H1 (cell line): ENCODE results near the gene PLIN4. TPM values are rescaled to one million over a fixed set of nuclear protein-coding genes. Genes with fewer than 3 reads are reported as not detected.
A peak's percentile ranks its signal among the peaks of the same experiment; 100 is the strongest.

Source experiments
- CTCF ChIA-PET: fragments of 300-600 bp; sonication (Branson Sonifier 250); formaldehyde crosslinking; loops from one replicate; lab custom pipeline; 2021; ENCODE audit not compliant: partially characterized antibody; lab: Charles Lee
- POLR2A ChIA-PET: fragments of 300-600 bp; sonication (Branson Sonifier 250); formaldehyde crosslinking; loops from one replicate; lab custom pipeline; 2021; ENCODE audit warnings: inconsistent platforms; ENCODE audit not compliant: partially characterized antibody; lab: Charles Lee
- DNase-seq, 2 experiments: peaks; one replicate each; pipeline versions ENCODE4 v3.0.0 to v3.0.0-alpha.2; 2010 to 2022; ENCODE audit warnings: low spot score in 2 of 2, low read depth in 1 of 2, mixed read lengths in 1 of 2
- FAIRE-seq: peaks from 2 replicates; lab custom pipeline; 2011; peaks lifted over from hg19 to GRCh38; lab: Jason Lieb, UNC
- H2AFZ ChIP-seq: 2 replicates; pipeline ENCODE4 v1.8.1; 2012; ENCODE audit warnings: low read length, inconsistent platforms
- H2AK5ac ChIP-seq: 2 replicates; pipeline ENCODE4 v1.6.1; 2013; ENCODE audit warnings: low read depth, low read length
- H2BK120ac ChIP-seq: replicated peaks from 2 replicates; pipeline ENCODE3; 2013; ENCODE audit warnings: low read depth, low read length, inconsistent platforms
- H2BK12ac ChIP-seq: 2 replicates; pipeline ENCODE4 v1.6.1; 2013; ENCODE audit warnings: low read depth, low read length
- H2BK15ac ChIP-seq: 2 replicates; pipeline ENCODE4 v1.6.1; 2013; ENCODE audit warnings: low read length
- H2BK20ac ChIP-seq: 2 replicates; pipeline ENCODE4 v1.6.1; 2013; ENCODE audit warnings: low read length
- H2BK5ac ChIP-seq: 2 replicates; pipeline ENCODE4 v1.6.1; 2013; ENCODE audit warnings: low read depth, low read length
- H3K14ac ChIP-seq: 2 replicates; pipeline ENCODE4 v1.6.1; 2013; ENCODE audit warnings: inconsistent platforms; ENCODE audit not compliant: insufficient read length
- H3K18ac ChIP-seq: 2 replicates; pipeline ENCODE4 v1.6.1; 2013; ENCODE audit warnings: low read length; ENCODE audit errors: extremely low read depth
- H3K23ac ChIP-seq: 2 replicates; pipeline ENCODE4 v1.6.1; 2013; ENCODE audit warnings: inconsistent platforms; ENCODE audit not compliant: insufficient read length
- H3K23me2 ChIP-seq: 2 replicates; pipeline ENCODE4 v1.6.1; 2013; ENCODE audit warnings: low read depth, low read length
- H3K27ac ChIP-seq: 2 replicates; pipeline ENCODE4 v1.6.1; 2011; ENCODE audit warnings: low read depth, low read length, inconsistent platforms
- H3K27me3 ChIP-seq, 4 experiments: replicated peaks in 1 of 4; 1 replicate in 1 of 4; 2 replicates in 3 of 4; pipeline versions ENCODE4 v1.6.1 to v1.8.1; 2011 to 2013; ENCODE audit warnings: low read length in 3 of 4, mild to moderate bottlenecking in 3 of 4, inconsistent platforms in 2 of 4, mixed read lengths in 2 of 4, moderate library complexity in 1 of 4; ENCODE audit not compliant: control insufficient read depth in 3 of 4, insufficient read depth in 3 of 4; ENCODE audit errors: extremely low read depth in 1 of 4
- H3K36me3 ChIP-seq, 4 experiments: 2 replicates each; pipeline versions ENCODE4 v1.6.1 to v1.8.1; 2011 to 2013; ENCODE audit warnings: mild to moderate bottlenecking in 4 of 4, low read length in 3 of 4, moderate library complexity in 2 of 4, control low read depth in 1 of 4, inconsistent platforms in 1 of 4; ENCODE audit not compliant: insufficient read depth in 4 of 4, control insufficient read depth in 2 of 4
- H3K4ac ChIP-seq: replicated peaks from 2 replicates; pipeline ENCODE3; 2013; ENCODE audit warnings: low read length, low read depth, mixed read lengths, inconsistent platforms; ENCODE audit not compliant: insufficient read length
- H3K4me1 ChIP-seq, 4 experiments: replicated peaks in 1 of 4; 1 replicate in 1 of 4; 2 replicates in 3 of 4; pipeline versions ENCODE4 v1.6.1 to v1.8.1; 2011 to 2013; ENCODE audit warnings: low read length in 3 of 4, inconsistent platforms in 2 of 4, mixed read lengths in 1 of 4; ENCODE audit not compliant: insufficient read depth in 4 of 4, control insufficient read depth in 3 of 4
- H3K4me2 ChIP-seq, 2 experiments: 2 replicates each; pipeline versions ENCODE4 v1.6.1 to v1.8.1; 2011 to 2013; ENCODE audit warnings: low read depth in 2 of 2, low read length in 2 of 2, control low read depth in 1 of 2, inconsistent platforms in 1 of 2, mild to moderate bottlenecking in 1 of 2; ENCODE audit not compliant: insufficient read depth in 1 of 2
- H3K4me3 ChIP-seq, 4 experiments: fragments of 200-600, 300-600 bp in 1 of 4; sonication (generic), shearing (Covaris generic), sonication (Bioruptor Twin) in 1 of 4; 2 replicates each; pipeline versions ENCODE4 v1.5.1 to v1.8.1; 2011 to 2016; ENCODE audit warnings: low read length in 4 of 4, low read depth in 3 of 4, control low read depth in 2 of 4, inconsistent platforms in 2 of 4, mild to moderate bottlenecking in 2 of 4, mixed read lengths in 1 of 4, moderate library complexity in 1 of 4; ENCODE audit not compliant: insufficient read depth in 2 of 4; ENCODE audit errors: extremely low read depth in 1 of 4
- H3K56ac ChIP-seq: replicated peaks from 2 replicates; pipeline ENCODE3; 2013; ENCODE audit warnings: low read depth, mild to moderate bottlenecking, mixed read lengths, low read length, inconsistent platforms; ENCODE audit not compliant: insufficient read length
- H3K79me1 ChIP-seq: 2 replicates; pipeline ENCODE4 v1.6.1; 2013; ENCODE audit warnings: low read depth, low read length, control low read depth
- H3K79me2 ChIP-seq, 2 experiments: 2 replicates each; pipeline versions ENCODE4 v1.6.1 to v1.8.1; 2012 to 2013; ENCODE audit warnings: low read length in 2 of 2, mild to moderate bottlenecking in 2 of 2, inconsistent platforms in 1 of 2; ENCODE audit not compliant: insufficient read depth in 2 of 2, control insufficient read depth in 1 of 2
- H3K9ac ChIP-seq, 4 experiments: replicated peaks in 1 of 4; 1 replicate in 1 of 4; 2 replicates in 3 of 4; pipeline versions ENCODE4 v1.6.1 to v1.8.1; 2011 to 2013; ENCODE audit warnings: low read depth in 3 of 4, low read length in 3 of 4, control low read depth in 2 of 4, mild to moderate bottlenecking in 2 of 4, moderate library complexity in 2 of 4, inconsistent platforms in 1 of 4; ENCODE audit errors: extremely low read depth in 1 of 4
- H3K9me3 ChIP-seq, 2 experiments: 2 replicates each; pipeline versions ENCODE4 v1.6.1 to v1.8.1; 2012 to 2013; ENCODE audit warnings: mild to moderate bottlenecking in 2 of 2, moderate library complexity in 2 of 2, control low read depth in 1 of 2, inconsistent platforms in 1 of 2, low read depth in 1 of 2, low read length in 1 of 2, mixed read lengths in 1 of 2; ENCODE audit not compliant: insufficient read depth in 2 of 2
- H4K20me1 ChIP-seq, 2 experiments: replicated peaks in 1 of 2; 2 replicates each; pipeline versions ENCODE3 to v1.8.1; 2011 to 2013; ENCODE audit warnings: inconsistent platforms in 2 of 2, low read length in 2 of 2, mild to moderate bottlenecking in 1 of 2; ENCODE audit not compliant: insufficient read depth in 2 of 2, control insufficient read depth in 1 of 2
- H4K5ac ChIP-seq: 2 replicates; pipeline ENCODE4 v1.6.1; 2013; ENCODE audit warnings: low read length, low read depth, mixed read lengths, inconsistent platforms; ENCODE audit not compliant: insufficient read length
- H4K8ac ChIP-seq: 2 replicates; pipeline ENCODE4 v1.8.0; 2013; ENCODE audit warnings: mild to moderate bottlenecking, moderate library complexity, low read length, inconsistent platforms; ENCODE audit not compliant: insufficient read depth; ENCODE audit errors: extremely low read depth
- H4K91ac ChIP-seq: replicated peaks from 2 replicates; pipeline ENCODE3; 2013; ENCODE audit warnings: low read length, mixed read lengths, inconsistent platforms; ENCODE audit not compliant: insufficient read length
- EGR1 ChIP-seq: IDR thresholded peaks from 2 replicates; pipeline ENCODE4 v1.6.1; 2011; ENCODE audit warnings: low read depth, low read length, borderline replicate concordance
- SP1 ChIP-seq: IDR thresholded peaks from 2 replicates; pipeline ENCODE4 v1.6.1; 2011; ENCODE audit warnings: low read depth, low read length
- SRF ChIP-seq: IDR thresholded peaks from 2 replicates; pipeline ENCODE4 v1.6.1; 2011; ENCODE audit warnings: mild to moderate bottlenecking, low read depth, low read length, moderate library complexity
- TEAD4 ChIP-seq: IDR thresholded peaks from 2 replicates; pipeline ENCODE4 v1.6.1; 2012; ENCODE audit warnings: low read depth, low read length, inconsistent platforms, mixed read lengths
- YY1 ChIP-seq: IDR thresholded peaks from 2 replicates; pipeline ENCODE4 v1.6.1; 2011; ENCODE audit warnings: low read depth, mild to moderate bottlenecking, low read length
- WGBS, 2 experiments: shearing (Covaris generic) in 1 of 2; methylation state at CpG; one replicate each; pipeline versions ENCODE4 v1.1.6 to v1.1.7; 2013 to 2015; ENCODE audit warnings: low lambda C conversion rate in 2 of 2, mixed read lengths in 2 of 2, inconsistent platforms in 1 of 2, low coverage in 1 of 2, missing lambda C conversion rate in 1 of 2; ENCODE audit not compliant: insufficient replicate concordance in 2 of 2, insufficient coverage in 1 of 2, insufficient read length in 1 of 2; ENCODE audit errors: extremely low coverage in 1 of 2, missing lambda C conversion rate in 1 of 2; 5-methylcytosine and 5-hydroxymethylcytosine counted together
- polyA plus RNA-seq, 7 experiments: library from polyadenylated mRNA; depleted of rRNA in 3 of 7; stranded (reverse) in 5 of 7; unstranded in 2 of 7; fragments of >200 nt in 5 of 7; fragments of 200-250 nt in 2 of 7; gene quantifications; 1 replicate in 5 of 7; 2 replicates in 1 of 7; 4 replicates in 1 of 7; pipeline versions ENCODE4 v1.2.1 to v1.2.3, GENCODE V29; 2011 to 2013; ENCODE audit warnings: missing spikeins in 2 of 7, mixed read lengths in 2 of 7
- total RNA-seq: library from RNA; stranded (reverse); fragmentation: NEBNext Ultra II Directional; extraction: Animal tissue kit (Norgen Biotek cat#: 25700); gene quantifications from 2 replicates; pipeline ENCODE4 v1.2.1, GENCODE V29; 2021

PLIN4 gene
- total and polyA plus RNA-seq, 2 of the 8 experiments (the other 6 are each of a cell fraction or from before 2014, with no cell fraction given): 0.35 to 0.45 TPM

- Histone ChIP-seq H3K23ac (no peak overlapping the region), H3K79me2 (no peaks in the 10 kb centered on the region), H2AFZ (no peak overlapping the region), H3K23me2 (peaks cover 10% of the 10 kb centered on the region; the same call in 1 of the 2 replicates), H4K20me1 (peaks cover 18 to 34% of the 10 kb centered on the region in 2 experiments), H3K4me2 (peak overlapping the region in 1 of 2 experiments; percentile 29; a peak in 2 of 4 replicates), H3K18ac (no peak overlapping the region; the same call in 1 of the 2 replicates), H3K4ac (no peak overlapping the region), H2BK5ac (peak overlapping the region; percentile 83), H2BK20ac (no peak overlapping the region), H3K27me3 (no peaks in the 10 kb centered on the region), H2BK120ac (no peak overlapping the region), H3K4me3 (no peak overlapping the region), H3K9me3 (no peaks in the 10 kb centered on the region), H3K79me1 (peaks cover 2% of the 10 kb centered on the region; the same call in 1 of the 2 replicates), H3K4me1 (peaks cover 0 to 7% (median 3%) of the 10 kb centered on the region in 4 experiments; a peak in 4 of 7 replicates), H2AK5ac (0 out of 2 replicates have a peak overlapping the region, but pooled peaks have one; percentile 5), H3K56ac (no peak overlapping the region), H4K8ac (0 out of 2 replicates have a peak overlapping the region, but pooled peaks have one; percentile 57), H3K14ac (no peak overlapping the region), H4K91ac (no peak overlapping the region), H3K36me3 (peaks cover 9 to 35% (median 26%) of the 10 kb centered on the region in 4 experiments; a peak in 6 of 8 replicates), H3K9ac (no peak overlapping the region), H2BK15ac (no peak overlapping the region), H4K5ac (no peak overlapping the region), H2BK12ac (0 out of 2 replicates have a peak overlapping the region, but pooled peaks have one; percentile 19), H3K27ac (no peak overlapping the region)
- ChIA-PET CTCF (interaction anchor here (0.8 to 3.7 kb wide), 8 partner anchors 11 to 95 kb away, joined by 3 to 14 read pairs (median 6); partner anchors contain the start of gene PLIN5), POLR2A (no interaction called here)
- WGBS, 2 experiments: 88% methylated on average over 31 of the region's 43 CpGs; no CpG with 5 or more reads in 1 of the 2 experiments
- TF ChIP-seq TEAD4: no peak
- peak; percentile 31; the same call in 1 of the 2 replicates for TF ChIP-seq EGR1
- TF ChIP-seq YY1: no peak
- TF ChIP-seq SRF: no peak
- no peak for TF ChIP-seq SP1
- DNase-seq (peak in 1 of 2 experiments; percentile 79), FAIRE-seq (no peak)
Measured at GRCh38 chr19:4555657-4556561, 37.6 kb upstream of the PLIN4 start.
